ENCODE results near the gene DIRAS1. TPM values are rescaled to one million over a fixed set of nuclear protein-coding genes. Genes with fewer than 3 reads are reported as not detected.
"Not testable (repeated sequence)": the region's sequence is repeated elsewhere in the genome, so short reads cannot be mapped to it uniquely, and the experiment has no call there.

The DIRAS1 gene
- total RNA-seq, 4 donors from 2014 or later, result 0.59 to 0.90 (median 0.87) TPM; not detected in 1

DNA sequence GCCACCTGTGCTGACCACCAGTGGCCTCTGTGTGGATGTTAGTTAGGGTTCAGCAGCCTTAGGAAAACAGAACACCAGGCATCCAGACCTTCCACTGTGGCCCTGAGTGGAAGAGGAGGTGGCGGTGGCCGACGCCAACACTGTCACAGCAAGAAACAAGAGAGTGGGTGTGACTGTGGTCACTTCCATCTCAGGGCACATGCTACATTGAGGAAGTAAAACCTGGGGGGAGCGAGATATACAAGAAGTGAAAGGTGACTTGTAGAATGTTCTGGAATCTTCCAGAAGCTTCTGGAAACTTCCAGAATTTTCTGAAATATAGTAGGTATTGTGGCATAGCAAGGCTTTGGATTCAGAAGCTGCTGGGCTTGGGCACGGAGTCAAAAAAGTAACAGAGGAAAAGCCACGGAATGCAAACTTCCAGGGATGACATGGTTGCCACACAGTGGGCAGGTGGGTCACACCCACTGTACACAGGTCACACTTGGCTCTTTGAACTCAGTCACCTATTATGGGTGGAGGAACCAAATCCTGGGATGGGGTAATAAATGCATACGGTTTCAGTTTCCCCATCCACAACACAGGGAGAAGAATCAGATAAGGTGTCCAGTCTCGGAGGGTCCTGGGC is 43.0 kb downstream of the DIRAS1 start:
- peaks cover 0 to 4% (median 0%) of the 10 kb centered on the region in 3 donors for H3K36me3 ChIP-seq
- TF ChIP-seq EP300 (IDR thresholded peaks at IDR 0.05), result peak in 1 of 2 donors; percentile 34
- TF ChIP-seq, protein P1, sequence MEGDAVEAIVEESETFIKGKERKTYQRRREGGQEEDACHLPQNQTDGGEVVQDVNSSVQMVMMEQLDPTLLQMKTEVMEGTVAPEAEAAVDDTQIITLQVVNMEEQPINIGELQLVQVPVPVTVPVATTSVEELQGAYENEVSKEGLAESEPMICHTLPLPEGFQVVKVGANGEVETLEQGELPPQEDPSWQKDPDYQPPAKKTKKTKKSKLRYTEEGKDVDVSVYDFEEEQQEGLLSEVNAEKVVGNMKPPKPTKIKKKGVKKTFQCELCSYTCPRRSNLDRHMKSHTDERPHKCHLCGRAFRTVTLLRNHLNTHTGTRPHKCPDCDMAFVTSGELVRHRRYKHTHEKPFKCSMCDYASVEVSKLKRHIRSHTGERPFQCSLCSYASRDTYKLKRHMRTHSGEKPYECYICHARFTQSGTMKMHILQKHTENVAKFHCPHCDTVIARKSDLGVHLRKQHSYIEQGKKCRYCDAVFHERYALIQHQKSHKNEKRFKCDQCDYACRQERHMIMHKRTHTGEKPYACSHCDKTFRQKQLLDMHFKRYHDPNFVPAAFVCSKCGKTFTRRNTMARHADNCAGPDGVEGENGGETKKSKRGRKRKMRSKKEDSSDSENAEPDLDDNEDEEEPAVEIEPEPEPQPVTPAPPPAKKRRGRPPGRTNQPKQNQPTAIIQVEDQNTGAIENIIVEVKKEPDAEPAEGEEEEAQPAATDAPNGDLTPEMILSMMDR (IDR thresholded peaks at IDR 0.05), result no peak
- TF ChIP-seq POLR2A (IDR thresholded peaks at IDR 0.05), result peak in 1 of 2 donors; percentile 16
- no peak for DNase-seq (ENCODE audit: low spot score in 2 of 2)
- H3K27me3 ChIP-seq, result no peaks in the 10 kb centered on the region
- H3K27ac ChIP-seq, result no peak overlapping the region
- 81 to 88% methylated on average over 8 of the region's 8 CpGs for WGBS, 2 donors
- peaks cover 0 to 7% (median 0%) of the 10 kb centered on the region in 4 donors for H3K4me1 ChIP-seq
- no peak overlapping the region for H3K4me3 ChIP-seq
- H3K9me3 ChIP-seq, result no peaks in the 10 kb centered on the region

DNA sequence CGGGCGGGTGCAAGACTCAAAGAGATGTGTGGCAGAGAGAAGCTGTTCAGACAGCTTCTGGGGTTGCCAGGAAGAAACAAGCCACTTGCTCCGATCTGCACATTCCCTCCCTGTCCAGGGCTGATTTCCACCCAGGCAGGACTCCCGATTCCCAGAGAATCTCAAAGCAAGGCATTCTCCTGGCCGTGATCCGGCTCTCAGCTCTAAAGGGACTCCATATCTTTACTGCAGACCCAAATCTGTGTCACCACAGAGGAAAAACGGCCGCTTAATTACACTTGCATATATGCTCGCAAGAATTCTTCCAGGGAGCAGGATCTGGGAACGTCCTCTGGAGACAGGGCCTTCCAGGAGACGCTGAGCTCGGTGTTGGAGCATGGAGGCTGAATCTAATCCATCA is 44.3 kb downstream of the DIRAS1 start:
- peaks cover 0 to 7% (median 0%) of the 10 kb centered on the region in 4 donors for H3K4me1 ChIP-seq
- H3K27me3 ChIP-seq, result no peaks in the 10 kb centered on the region
- no peak overlapping the region for H3K27ac ChIP-seq
- TF ChIP-seq EP300 (IDR thresholded peaks at IDR 0.05) (no peak), POLR2A (IDR thresholded peaks at IDR 0.05) (no peak)
- TF ChIP-seq, protein P1 (IDR thresholded peaks at IDR 0.05), result no peak
- H3K9me3 ChIP-seq, result no peaks in the 10 kb centered on the region
- no peak overlapping the region for H3K4me3 ChIP-seq
- peaks cover 0 to 4% (median 0%) of the 10 kb centered on the region in 3 donors for H3K36me3 ChIP-seq
- DNase-seq (ENCODE audit: low spot score in 2 of 2), result no peak
- WGBS, 2 donors, result 82 to 86% methylated on average over 12 of the region's 12 CpGs

DNA sequence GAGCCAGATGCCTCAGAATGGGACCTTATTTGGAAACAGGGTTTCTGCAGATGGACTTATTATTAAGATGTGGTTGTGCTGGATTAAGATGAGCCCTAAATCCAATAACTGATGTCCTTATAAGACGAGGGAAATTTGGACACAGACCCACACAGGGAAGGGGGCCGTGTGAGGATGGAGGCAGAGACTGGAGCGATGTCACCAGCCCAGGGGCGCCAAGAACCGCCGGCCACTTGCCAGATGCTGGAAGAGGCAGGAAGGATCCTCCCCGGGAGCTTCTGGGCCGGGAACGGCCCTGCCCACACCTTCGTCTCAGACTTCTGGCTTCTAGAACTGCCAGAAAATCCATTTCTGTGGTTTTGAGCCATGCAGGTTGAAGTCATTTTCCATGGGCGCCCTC is 45.3 kb downstream of the DIRAS1 start:
- H3K4me3 ChIP-seq, result no peak overlapping the region
- H3K27ac ChIP-seq, result no peak overlapping the region

DNA sequence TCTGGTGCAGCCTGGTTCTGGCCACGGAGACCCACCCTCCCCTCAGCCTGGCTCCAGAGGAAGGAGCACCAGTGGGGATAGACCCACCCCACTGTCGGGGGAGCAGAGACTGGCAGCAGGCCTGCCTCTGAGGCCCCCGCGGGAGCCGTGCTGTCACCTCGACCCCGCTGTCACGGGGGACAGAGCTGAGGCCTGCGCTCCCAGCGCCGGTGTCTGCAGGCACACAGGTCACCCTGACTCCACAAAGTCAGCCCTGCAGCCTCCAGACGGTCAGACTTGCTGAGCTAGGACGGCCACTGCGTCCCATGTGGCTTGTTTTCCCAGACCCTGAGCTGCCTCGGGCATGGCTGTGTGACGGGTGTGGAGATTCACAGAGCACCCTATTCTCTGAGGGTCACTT is 51.0 kb downstream of the DIRAS1 start:
- peaks cover 0 to 2% (median 0%) of the 10 kb centered on the region in 4 donors for H3K4me1 ChIP-seq
- no peak overlapping the region for H3K4me3 ChIP-seq
- no peak overlapping the region for H3K27ac ChIP-seq
- 62 to 65% methylated on average over 14 to 15 of the region's 16 CpGs for WGBS, 2 donors
- no peaks in the 10 kb centered on the region for H3K36me3 ChIP-seq
- TF ChIP-seq EP300 (IDR thresholded peaks at IDR 0.05), result no peak
- no peak for TF ChIP-seq POLR2A (IDR thresholded peaks at IDR 0.05)
- TF ChIP-seq, protein P1 (IDR thresholded peaks at IDR 0.05), result no peak
- H3K9me3 ChIP-seq, result no peaks in the 10 kb centered on the region
- DNase-seq (ENCODE audit: low spot score in 2 of 2), result no peak
- no peaks in the 10 kb centered on the region for H3K27me3 ChIP-seq

More for the DNA sequence above, 45.3 kb downstream of the DIRAS1 start:
- WGBS, 2 donors, result 67 to 68% methylated on average over 11 of the region's 11 CpGs
- peaks cover 0 to 7% (median 0%) of the 10 kb centered on the region in 4 donors for H3K4me1 ChIP-seq
- TF ChIP-seq EP300 (IDR thresholded peaks at IDR 0.05) (no peak), POLR2A (IDR thresholded peaks at IDR 0.05) (no peak)
- TF ChIP-seq, protein P1 (IDR thresholded peaks at IDR 0.05), result no peak
- no peaks in the 10 kb centered on the region for H3K9me3 ChIP-seq
- H3K36me3 ChIP-seq, result no peaks in the 10 kb centered on the region
- H3K27me3 ChIP-seq, result no peaks in the 10 kb centered on the region
- no peak for DNase-seq (ENCODE audit: low spot score in 2 of 2)

DNA sequence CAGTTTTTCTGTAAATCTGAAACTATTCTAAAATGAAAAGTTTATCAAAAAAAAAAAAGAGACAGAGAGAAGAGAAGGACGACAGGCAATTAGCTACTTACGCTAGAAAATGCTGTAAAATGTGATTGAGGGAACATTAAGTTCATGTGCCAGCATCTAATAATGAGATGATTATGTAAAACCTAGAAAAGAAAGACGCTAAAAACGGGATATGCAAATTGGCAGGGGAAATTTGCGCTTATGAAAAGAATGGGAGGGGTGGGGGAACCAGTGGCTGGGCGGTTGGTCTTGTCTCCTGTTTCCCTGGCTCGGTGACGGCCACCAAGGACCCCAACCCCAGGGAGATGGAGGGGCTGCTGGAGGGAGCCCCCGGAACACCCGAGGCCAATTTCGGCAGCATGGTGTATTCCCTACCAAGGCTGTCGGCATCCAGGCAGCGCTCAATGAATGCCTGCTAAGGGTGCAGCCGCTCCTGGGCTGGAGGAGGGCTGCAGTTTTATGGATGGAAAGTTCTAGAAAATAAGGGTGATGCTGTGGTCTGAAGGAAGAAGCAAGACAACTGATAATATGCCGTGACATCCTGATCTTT is 52.9 kb downstream of the DIRAS1 start:
- WGBS, 2 donors, result 64 to 67% methylated on average over 15 of the region's 15 CpGs
- Histone ChIP-seq H3K4me3 (no peak overlapping the region), H3K4me1 (no peaks in the 10 kb centered on the region), H3K9me3 (peaks cover 0 to 3% (median 0%) of the 10 kb centered on the region in 4 donors), H3K27ac (no peak overlapping the region), H3K36me3 (no peaks in the 10 kb centered on the region), H3K27me3 (no peaks in the 10 kb centered on the region)
- TF ChIP-seq EP300 (IDR thresholded peaks at IDR 0.05) (no peak), POLR2A (IDR thresholded peaks at IDR 0.05) (no peak)
- TF ChIP-seq, protein P1 (IDR thresholded peaks at IDR 0.05), result no peak
- DNase-seq (ENCODE audit: low spot score in 2 of 2), result no peak

DNA sequence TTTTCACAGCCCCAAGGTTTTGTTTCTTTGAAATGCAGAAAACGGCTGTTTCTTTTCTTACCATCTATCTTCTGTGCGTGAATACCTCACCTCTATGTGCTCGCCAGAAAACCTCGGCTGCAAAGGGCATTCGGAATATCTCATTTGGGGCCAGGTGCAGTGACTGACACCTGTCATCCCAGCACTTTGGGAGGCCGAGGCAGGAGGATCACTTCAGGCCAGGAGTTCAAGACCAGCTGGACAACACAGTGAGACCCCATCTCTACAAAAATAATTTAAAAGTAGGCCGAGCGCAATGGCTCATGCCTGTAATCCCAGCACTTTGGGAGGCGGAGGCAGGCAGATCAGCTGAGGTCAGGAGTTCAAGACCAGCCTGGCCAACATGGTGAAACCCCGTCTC is 53.8 kb downstream of the DIRAS1 start:
- H3K36me3 ChIP-seq; H3K27ac ChIP-seq; DNase-seq (ENCODE audit: low spot score in 2 of 2); H3K4me1 ChIP-seq; H3K4me3 ChIP-seq; H3K27me3 ChIP-seq: not testable (repeated sequence)
- 89 to 95% methylated on average over 10 of the region's 10 CpGs for WGBS, 2 donors
- H3K9me3 ChIP-seq, result peaks cover 0 to 12% (median 0%) of the 10 kb centered on the region in 4 donors
